Transverse colon (tissue), 4 donors: ENCODE measurements around the gene ITGB3BP. TPM values are rescaled to one million over a fixed set of nuclear protein-coding genes. Genes with fewer than 3 reads are reported as not detected.

Experiments used
- DNase-seq: peaks from one replicate; pipeline ENCODE4 v3.0.0-alpha.2; 2019
- H3K27ac ChIP-seq, 4 donors: fragments of 200-600 bp; sonication (generic); 2 replicates each; pipeline ENCODE4 v1.5.1; 2016 to 2018; ENCODE audit warnings: inconsistent platforms in 4 of 4
- H3K27me3 ChIP-seq: fragments of 200-600 bp; sonication (generic); 2 replicates; pipeline ENCODE4 v1.5.1; 2017; ENCODE audit warnings: inconsistent platforms
- H3K36me3 ChIP-seq, 4 donors: fragments of 200-600 bp; sonication (generic); 2 replicates each; pipeline ENCODE4 v1.5.1; 2017 to 2019; ENCODE audit warnings: inconsistent platforms in 4 of 4
- H3K4me1 ChIP-seq, 4 donors: fragments of 200-600 bp; sonication (generic); 2 replicates each; pipeline ENCODE4 v1.5.1; 2017 to 2020; ENCODE audit warnings: inconsistent platforms in 4 of 4
- H3K4me3 ChIP-seq, 4 donors: fragments of 200-600 bp; sonication (generic); 1 replicate in 1 of 4; 2 replicates in 3 of 4; pipeline versions ENCODE4 v1.5.1 to v1.6.1; 2017 to 2019; ENCODE audit warnings: inconsistent platforms in 4 of 4
- H3K9me3 ChIP-seq, 2 donors: fragments of 200-600 bp; sonication (generic); 2 replicates each; pipeline ENCODE4 v1.5.1; 2017 to 2019; ENCODE audit warnings: inconsistent platforms in 2 of 2
- EP300 ChIP-seq: sonication (generic); formaldehyde crosslinking; IDR thresholded peaks from one replicate; pipeline ENCODE4 v1.6.1; 2017; ENCODE audit warnings: antibody characterized with exemption, low read depth
- POLR2A ChIP-seq: fragments of 450-650 bp; IDR thresholded peaks from one replicate; pipeline ENCODE4 v1.6.1; 2016; ENCODE audit warnings: antibody characterized with exemption, mild to moderate bottlenecking, moderate library complexity
- POLR2AphosphoS5 ChIP-seq, 3 donors: sonication (generic); formaldehyde crosslinking; IDR thresholded peaks; one replicate each; pipeline ENCODE4 v1.6.1; 2016; ENCODE audit warnings: antibody characterized with exemption in 3 of 3
- WGBS, 2 donors: methylation state at CpG; one replicate each; pipeline ENCODE4 v1.1.5; 2018; ENCODE audit warnings: low coverage in 1 of 2; 5-methylcytosine and 5-hydroxymethylcytosine counted together
- in situ Hi-C, 4 donors: fragments of 200-750 bp; cut with MboI; loops; one replicate each; pipeline versions ENCODE4 v1.15.0 to v1.15.1; 2017; ENCODE audit warnings: low sequenced_read_pairs in 3 of 4, low pct_ligation_motif_present in 1 of 4, low pct_unique_long_range_greater_than_20kb in 1 of 4
- intact Hi-C: fragments of 100-400 bp; cut with DNase I; formaldehyde crosslinking; loops from one replicate; pipeline ENCODE4 v1.15.1; 2023; ENCODE audit warnings: low total_unique reads
- total RNA-seq, 4 donors: library from RNA; depleted of rRNA; stranded (reverse); fragments of >200 nt; gene quantifications; one replicate each; pipeline ENCODE4 v1.1.0, GENCODE V29; 2016
- TF ChIP-seq, protein P1 (sequence below), 5 experiments: fragments of 200-600 bp in 3 of 5; fragments of 450-650 bp in 2 of 5; sonication (generic) in 3 of 5; IDR thresholded peaks; 1 replicate in 2 of 5; 2 replicates in 3 of 5; pipeline ENCODE4 v1.5.1; 2016 to 2017; ENCODE audit warnings: antibody characterized with exemption in 5 of 5, inconsistent platforms in 3 of 5, mild to moderate bottlenecking in 2 of 5, moderate library complexity in 1 of 5

The ITGB3BP gene
- total RNA-seq, 4 donors from 2014 or later, result 0.80 to 12.2 (median 7.1) TPM

DNA sequence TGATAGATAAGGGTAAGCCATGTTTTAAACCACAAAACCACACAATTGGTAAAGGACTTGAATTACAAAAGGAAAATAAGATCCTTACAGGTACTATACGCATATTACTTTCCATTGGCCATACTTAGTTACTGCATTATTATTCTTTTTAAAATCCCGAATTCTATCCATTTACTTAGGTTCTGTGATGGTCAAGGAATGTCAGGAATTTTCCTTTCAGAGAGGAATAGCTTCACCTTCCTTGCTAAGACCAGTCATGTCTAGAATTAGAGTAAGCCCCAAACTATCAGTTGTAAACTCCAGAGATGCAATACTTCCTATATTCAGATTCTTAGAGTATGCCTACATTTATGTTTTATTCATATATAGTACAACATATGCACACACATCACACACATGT is 14.0 kb upstream of the ITGB3BP start:
- Histone ChIP-seq H3K9me3 (no peaks in the 10 kb centered on the region), H3K27ac (no peak overlapping the region), H3K4me3 (no peak overlapping the region), H3K27me3 (no peaks in the 10 kb centered on the region), H3K4me1 (no peaks in the 10 kb centered on the region), H3K36me3 (peaks cover 0 to 11% (median 4%) of the 10 kb centered on the region in 4 donors)
- intact Hi-C loops (no loop called here), in situ Hi-C loops (loop anchor here in 1 of 4 donors (25.0 kb wide), 1 partner anchor 700 kb away; no protein-coding TSS in a partner anchor)
- TF ChIP-seq POLR2AphosphoS5 (IDR thresholded peaks at IDR 0.05) (no peak), EP300 (no peak)
- TF ChIP-seq, protein P1, sequence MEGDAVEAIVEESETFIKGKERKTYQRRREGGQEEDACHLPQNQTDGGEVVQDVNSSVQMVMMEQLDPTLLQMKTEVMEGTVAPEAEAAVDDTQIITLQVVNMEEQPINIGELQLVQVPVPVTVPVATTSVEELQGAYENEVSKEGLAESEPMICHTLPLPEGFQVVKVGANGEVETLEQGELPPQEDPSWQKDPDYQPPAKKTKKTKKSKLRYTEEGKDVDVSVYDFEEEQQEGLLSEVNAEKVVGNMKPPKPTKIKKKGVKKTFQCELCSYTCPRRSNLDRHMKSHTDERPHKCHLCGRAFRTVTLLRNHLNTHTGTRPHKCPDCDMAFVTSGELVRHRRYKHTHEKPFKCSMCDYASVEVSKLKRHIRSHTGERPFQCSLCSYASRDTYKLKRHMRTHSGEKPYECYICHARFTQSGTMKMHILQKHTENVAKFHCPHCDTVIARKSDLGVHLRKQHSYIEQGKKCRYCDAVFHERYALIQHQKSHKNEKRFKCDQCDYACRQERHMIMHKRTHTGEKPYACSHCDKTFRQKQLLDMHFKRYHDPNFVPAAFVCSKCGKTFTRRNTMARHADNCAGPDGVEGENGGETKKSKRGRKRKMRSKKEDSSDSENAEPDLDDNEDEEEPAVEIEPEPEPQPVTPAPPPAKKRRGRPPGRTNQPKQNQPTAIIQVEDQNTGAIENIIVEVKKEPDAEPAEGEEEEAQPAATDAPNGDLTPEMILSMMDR (IDR thresholded peaks at IDR 0.05), result no peak
- 87 to 91% methylated on average over 2 of the region's 2 CpGs for WGBS, 2 donors
- no peak for DNase-seq

DNA sequence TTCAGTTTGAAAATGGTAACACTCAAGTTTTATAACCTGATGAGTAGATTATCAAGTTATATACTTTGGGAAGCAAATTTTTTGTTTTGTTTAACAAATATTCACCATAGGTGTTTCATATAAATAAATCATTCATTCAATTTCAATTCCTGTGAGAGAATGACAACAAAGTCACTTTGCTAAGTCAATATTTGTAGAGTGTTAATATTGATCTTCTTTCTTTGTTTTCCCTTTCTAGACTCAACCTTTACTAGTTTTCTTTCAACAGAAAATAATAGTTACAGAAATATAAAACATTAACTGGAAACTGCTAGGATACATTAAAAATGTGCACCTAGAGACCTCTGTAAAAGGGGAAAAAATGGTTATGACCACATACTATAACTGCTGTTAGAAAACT is 11.4 kb upstream of the ITGB3BP start:
- TF ChIP-seq EP300, result no peak
- TF ChIP-seq POLR2A, result no peak
- TF ChIP-seq, protein P1 (IDR thresholded peaks at IDR 0.05), result no peak
- no peak for TF ChIP-seq POLR2AphosphoS5 (IDR thresholded peaks at IDR 0.05)
- Histone ChIP-seq H3K9me3 (no peaks in the 10 kb centered on the region), H3K27me3 (no peaks in the 10 kb centered on the region), H3K4me1 (no peaks in the 10 kb centered on the region), H3K27ac (no peak overlapping the region), H3K4me3 (no peak overlapping the region), H3K36me3 (peaks cover 0 to 16% (median 4%) of the 10 kb centered on the region in 4 donors)
- in situ Hi-C loops, result loop anchor here in 1 of 4 donors (25.0 kb wide), 1 partner anchor 697 kb away; no protein-coding TSS in a partner anchor
- DNase-seq, result no peak
- intact Hi-C loops, result no loop called here

DNA sequence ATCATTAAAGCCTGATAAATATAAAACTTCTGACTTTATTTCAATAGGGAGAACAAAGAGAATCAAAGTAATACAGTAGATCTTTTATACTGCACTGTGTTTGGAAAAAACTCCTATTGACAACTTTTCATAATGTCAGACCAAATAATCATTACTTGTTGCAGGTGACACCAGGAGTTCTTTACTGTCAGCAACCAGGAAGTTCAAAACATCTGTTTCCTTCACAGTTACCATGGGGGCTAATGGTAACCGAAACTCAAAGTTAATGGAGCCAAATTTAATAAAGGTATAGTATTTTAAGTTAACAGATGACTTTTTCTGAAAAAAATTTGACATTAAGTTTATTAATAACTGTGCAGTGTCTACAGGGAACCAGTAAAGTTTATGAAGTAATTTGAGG is 10.9 kb upstream of the ITGB3BP start:
- in situ Hi-C loops, result loop anchor here in 1 of 4 donors (25.0 kb wide), 1 partner anchor 697 kb away; no protein-coding TSS in a partner anchor
- H3K4me1 ChIP-seq, result no peaks in the 10 kb centered on the region
- TF ChIP-seq, protein P1 (IDR thresholded peaks at IDR 0.05), result no peak
- no peak for TF ChIP-seq POLR2A
- TF ChIP-seq POLR2AphosphoS5 (IDR thresholded peaks at IDR 0.05), result no peak
- TF ChIP-seq EP300, result no peak
- H3K9me3 ChIP-seq, result no peaks in the 10 kb centered on the region
- no peak overlapping the region for H3K27ac ChIP-seq
- H3K27me3 ChIP-seq, result no peaks in the 10 kb centered on the region
- intact Hi-C loops, result no loop called here
- peaks cover 0 to 16% (median 4%) of the 10 kb centered on the region in 4 donors for H3K36me3 ChIP-seq
- no peak overlapping the region for H3K4me3 ChIP-seq
- WGBS, 2 donors, result 89 to 94% methylated on average over 1 of the region's 1 CpG
- DNase-seq, result no peak

DNA sequence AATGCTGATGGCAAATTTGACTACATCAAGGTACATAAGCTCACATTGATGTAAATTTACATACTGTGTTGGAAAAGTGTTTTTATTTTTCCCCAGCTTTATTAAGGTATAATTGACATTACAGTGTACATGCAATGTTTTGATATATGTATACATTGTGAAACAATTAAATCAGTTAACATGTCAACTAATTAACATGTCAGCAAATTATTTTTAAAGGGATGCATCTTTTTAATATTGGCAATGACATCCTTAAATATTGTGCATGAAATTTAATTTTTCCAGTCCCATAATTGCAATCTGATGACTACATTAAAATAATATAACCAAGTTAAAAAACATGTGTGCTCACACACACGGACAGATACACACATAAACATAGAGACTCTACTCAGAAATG is 9.7 kb upstream of the ITGB3BP start:
- 88 to 89% methylated on average over 1 of the region's 1 CpG for WGBS, 2 donors
- intact Hi-C loops (no loop called here), in situ Hi-C loops (loop anchor here in 1 of 4 donors (25.0 kb wide), 1 partner anchor 695 kb away; no protein-coding TSS in a partner anchor)
- DNase-seq, result no peak
- no peak overlapping the region for H3K27ac ChIP-seq
- H3K4me3 ChIP-seq, result no peak overlapping the region
- no peaks in the 10 kb centered on the region for H3K9me3 ChIP-seq
- H3K27me3 ChIP-seq, result no peaks in the 10 kb centered on the region
- no peaks in the 10 kb centered on the region for H3K4me1 ChIP-seq
- TF ChIP-seq, protein P1 (IDR thresholded peaks at IDR 0.05), result no peak
- no peak for TF ChIP-seq POLR2AphosphoS5 (IDR thresholded peaks at IDR 0.05)
- TF ChIP-seq POLR2A, result no peak
- no peak for TF ChIP-seq EP300
- H3K36me3 ChIP-seq, result peaks cover 0 to 20% (median 4%) of the 10 kb centered on the region in 4 donors
